MV-4-11 (cell line): ENCODE results near the gene MAPKAP1.

Experiments used
- DNase-seq: peaks from one replicate; lab custom pipeline; 2025; lab: John Stamatoyannopoulos, UW

MAPKAP1 gene

DNA sequence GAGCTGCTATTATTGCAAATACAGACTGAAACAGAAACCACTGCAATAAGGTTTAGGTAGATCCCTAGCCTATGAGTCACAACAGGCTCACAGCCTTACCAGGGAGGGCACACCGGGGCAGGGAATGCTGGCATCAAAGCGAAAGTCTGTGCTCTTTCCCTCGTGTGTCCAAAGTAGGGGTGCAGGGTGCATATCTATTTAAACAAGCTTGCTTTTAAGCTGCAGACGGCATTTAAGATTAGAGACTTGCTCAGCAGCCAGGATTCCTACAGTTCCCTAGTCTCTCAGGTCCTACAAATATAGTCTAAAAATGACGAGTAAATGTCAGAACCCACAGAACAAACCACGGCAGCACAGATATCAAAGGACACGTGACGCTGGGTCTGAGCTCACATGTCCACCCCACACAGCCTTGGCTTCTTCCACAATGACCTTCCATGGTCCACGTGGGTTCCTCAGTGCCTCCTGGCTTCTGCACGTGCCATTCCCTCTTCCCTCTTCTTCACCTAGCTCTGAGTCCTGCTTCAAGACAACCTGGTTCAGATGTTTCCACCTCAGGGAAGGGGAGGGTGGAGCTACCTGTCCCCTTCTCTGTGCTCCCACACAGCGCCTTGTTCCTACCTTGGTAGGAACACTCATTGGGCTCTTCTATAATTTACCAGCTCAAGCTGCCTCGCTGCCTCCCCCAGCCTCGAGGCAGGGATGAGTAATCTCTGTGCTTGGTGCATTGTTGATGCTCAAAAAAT lies 193.2 kb downstream of the MAPKAP1 start:
- DNase-seq: peak; percentile 58

DNA sequence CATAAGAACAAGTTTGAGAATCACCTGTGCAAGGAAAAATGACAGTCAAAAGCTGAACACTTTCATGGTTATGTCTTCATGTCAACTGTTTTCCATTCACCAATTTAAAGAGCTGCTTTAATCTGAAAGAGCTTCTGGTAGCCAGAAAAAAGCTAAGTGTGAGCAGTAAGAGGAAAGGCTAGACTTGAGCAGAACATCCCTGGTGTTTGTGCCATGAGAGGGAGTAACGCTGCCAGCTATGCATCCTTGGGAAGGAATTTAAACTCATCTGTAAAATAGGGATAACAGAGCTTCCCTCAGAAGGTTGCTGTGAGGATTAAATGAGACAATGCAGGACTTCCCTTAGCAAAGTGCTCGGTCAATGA lies 193.7 kb downstream of the MAPKAP1 start:
- no peak for DNase-seq

DNA sequence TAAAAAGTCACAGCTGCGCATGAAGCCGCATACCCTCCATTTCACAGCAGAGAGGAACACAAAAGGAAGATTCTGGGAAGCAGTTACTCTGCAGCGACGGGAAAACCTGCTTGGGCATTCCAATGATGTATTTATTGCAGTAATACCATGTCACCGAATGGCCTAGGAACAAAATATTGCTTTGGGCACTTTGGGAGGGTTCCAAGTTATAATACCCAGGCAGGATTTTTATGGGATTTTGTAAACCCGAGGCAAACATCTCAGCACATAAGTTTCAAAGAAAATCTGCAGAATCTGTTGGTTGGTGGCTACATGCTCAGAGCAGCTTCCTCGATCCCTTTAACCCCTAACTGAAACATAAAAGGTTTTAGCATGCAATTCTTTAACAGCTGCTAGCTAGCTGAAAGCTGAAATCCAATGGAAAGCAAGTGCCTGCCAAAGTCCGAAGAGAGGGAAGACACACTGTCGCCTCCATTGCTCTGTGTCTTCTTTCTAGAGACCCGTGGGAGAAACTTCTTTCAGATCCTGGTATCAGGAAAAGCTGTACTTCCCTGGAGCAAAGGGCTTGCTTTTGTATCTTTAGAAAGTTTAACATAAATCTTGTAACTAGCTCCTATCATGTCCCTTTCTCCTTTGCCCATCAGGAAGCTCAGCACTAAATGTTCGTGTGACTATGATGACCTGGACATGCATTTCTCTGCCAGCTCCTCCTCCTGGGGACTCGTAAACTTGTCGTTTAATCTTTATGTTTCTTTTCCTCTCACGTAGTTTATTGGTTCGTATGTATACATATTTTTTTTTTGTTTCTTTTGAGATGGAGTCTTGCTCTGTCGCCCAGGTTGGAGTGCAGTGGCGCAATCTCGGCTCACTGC lies 195.0 kb downstream of the MAPKAP1 start:
- DNase-seq: no peak

DNA sequence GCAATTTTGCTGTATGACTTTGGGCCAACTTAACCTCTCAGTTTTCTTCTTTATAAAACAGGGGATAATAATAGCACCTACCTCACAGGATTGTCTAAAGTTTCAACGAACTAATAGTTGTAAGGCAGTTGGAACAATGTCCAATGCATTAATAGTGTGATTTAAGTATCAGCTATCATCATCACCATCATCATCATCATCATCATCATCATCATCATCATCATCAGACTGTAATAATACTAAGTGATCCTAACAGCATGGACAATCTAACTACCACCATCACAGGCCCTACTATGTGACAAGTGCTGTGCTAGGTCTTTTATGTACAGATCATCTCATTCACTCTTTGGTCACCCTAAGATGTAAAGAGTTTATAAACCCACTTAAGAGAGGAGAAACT lies 196.0 kb downstream of the MAPKAP1 start:
- DNase-seq: no peak

DNA sequence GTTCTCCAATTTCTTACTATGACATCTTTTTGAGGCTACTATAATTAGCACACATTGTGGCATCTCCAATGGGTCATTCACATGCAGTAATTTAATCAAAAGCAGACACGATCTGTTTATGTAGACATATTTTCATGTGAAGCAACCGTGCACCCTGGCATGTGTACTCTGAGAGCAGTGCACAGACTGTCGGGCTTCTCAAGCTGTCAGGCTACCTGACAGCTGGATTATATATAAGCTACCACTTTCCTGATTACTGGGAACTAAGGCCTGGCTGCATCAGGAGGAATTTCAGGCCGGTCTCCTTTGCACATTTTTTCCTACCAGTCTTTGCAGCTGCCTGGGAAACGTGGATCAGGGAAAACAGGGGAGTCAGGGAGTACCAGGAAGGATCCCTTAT lies 197.5 kb downstream of the MAPKAP1 start:
- no peak for DNase-seq

DNA sequence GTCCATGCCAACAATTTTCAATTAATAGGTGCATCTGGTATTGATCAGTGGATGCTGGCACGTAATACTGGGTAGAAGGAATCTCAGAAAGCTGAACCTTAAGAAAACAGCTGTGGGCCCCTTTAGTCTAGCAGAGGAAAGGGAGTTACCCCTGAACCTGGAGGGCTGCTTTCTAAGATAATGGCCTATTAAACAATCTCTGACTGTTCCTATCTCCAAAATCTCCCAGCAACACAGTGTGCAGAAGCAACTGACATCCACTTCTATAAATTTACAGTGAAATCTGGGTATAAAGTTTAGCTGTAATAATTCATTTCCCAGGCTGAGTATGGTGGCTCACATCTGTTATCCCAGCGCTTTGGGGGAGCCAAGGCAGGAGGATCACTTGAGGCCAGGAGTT lies 198.8 kb downstream of the MAPKAP1 start:
- no peak for DNase-seq

DNA sequence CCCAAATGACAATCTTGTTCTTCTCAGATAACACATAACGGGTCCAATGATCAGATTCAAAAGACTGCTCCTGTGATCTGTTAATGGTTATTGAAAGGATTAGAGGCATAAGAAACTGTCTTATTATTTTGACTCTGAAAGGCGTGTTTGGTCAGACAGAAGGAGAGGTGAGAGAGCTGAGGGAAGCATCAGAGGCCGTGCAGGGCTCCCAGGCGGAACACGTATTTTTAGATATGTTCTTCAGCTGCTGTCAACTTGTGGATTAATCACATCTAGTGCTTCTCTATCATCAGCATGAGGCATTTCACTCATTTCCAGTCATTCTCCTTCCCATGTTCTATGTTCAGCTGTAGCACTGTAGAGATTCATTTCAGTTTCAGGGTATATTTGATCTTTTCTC lies 199.8 kb downstream of the MAPKAP1 start:
- no peak for DNase-seq

DNA sequence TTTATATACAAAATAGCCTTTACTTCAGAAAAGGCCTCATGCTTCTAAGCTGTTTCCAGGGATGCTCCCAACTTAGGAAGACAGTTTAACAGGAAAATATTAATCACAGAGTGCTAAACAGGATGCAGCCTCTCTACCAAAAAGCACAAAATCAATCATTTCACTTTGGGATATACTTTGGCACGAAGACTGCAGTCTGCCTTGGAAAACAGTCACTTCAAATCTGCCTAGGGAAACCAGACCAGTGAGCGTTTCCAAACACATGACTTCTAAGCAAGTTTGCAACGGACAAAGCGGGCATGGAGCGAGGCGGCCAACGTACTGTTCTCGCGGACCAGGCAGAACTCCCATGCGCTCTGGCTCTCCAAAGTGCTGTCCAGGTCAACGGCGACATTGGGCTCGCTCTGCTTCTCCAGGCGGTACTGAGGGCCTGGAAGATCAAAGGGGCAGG lies 201.0 kb downstream of the MAPKAP1 start:
- no peak for DNase-seq

DNA sequence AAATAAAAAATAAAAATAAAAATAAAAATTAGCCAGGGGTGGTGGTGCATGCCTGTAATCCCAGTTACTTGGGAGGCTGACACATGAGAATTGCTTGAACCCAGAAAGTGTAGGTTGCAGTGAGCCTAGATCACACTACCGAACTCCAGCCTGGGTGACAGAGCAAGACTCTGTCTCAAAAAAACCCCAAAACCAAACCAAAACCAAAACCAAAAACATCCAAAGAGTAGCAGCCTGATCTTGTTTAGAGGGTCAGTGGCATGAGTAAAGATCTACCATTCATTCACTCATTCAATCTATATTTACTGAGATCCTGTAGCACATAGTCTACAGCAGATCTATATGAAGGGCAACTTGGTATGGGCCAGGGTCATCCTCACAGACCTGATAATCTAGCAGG lies 202.4 kb downstream of the MAPKAP1 start:
- DNase-seq: no peak

DNA sequence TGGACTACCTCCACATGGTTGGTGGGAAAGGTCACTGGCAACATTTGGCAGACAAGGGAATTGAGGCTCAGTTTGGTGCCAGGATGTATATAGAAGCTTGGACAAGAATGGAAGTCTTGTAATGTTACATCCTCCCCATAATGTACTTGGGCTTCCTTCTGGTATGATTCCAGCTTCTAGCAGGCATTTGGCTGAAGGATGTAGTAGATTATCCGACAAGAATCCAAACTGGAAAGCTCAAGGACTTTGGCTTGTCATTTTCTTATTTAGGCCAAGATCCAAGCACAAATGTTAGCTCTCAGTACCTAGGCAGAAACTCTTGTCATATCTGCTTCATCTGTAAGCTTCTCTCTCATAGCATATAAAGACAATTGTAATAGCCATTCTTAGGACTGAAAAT lies 209.1 kb downstream of the MAPKAP1 start:
- DNase-seq: no peak

DNA sequence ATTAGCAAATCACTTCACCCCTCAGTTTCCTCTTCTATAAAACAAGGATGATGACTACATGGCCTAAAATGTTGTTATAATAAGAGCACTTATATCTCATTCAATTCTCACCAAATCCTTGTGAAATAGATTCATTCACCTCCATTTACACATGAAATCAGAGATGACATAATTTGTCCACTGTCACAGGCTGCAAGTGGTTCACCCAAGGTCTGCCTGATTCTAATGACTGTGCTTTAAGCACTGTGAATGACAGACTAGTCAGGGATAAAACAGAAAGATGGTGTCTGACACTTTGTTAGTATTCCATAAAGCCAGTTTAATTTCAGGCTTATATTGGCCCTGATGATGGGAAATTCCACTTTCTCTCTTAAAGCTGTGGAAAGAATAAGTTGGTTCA lies 209.5 kb downstream of the MAPKAP1 start:
- no peak for DNase-seq

DNA sequence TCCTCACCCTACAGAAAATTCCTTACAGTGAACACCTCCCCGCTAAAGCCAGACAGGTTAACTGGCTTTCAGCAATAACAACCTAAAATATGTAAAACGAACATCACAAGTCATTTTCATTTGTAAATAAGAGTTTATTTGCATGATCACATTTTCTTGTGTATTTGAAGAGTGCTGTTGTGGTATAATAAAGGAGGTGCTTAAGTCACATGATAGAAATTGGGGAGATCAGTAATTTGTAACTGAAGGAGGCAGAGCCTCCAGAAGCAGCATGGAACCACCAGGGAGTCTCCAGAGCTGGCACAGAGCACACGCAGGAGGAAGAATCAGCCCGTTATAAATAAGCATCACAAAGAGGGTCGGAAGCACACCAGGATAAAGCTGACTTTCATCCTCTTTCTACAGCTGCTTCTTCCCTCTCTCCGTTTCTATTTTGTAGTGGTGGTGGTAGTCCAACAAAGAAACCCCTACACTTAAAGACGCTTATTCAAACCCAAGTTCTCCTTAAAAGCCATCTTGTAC lies 210.6 kb downstream of the MAPKAP1 start:
- DNase-seq: no peak

DNA sequence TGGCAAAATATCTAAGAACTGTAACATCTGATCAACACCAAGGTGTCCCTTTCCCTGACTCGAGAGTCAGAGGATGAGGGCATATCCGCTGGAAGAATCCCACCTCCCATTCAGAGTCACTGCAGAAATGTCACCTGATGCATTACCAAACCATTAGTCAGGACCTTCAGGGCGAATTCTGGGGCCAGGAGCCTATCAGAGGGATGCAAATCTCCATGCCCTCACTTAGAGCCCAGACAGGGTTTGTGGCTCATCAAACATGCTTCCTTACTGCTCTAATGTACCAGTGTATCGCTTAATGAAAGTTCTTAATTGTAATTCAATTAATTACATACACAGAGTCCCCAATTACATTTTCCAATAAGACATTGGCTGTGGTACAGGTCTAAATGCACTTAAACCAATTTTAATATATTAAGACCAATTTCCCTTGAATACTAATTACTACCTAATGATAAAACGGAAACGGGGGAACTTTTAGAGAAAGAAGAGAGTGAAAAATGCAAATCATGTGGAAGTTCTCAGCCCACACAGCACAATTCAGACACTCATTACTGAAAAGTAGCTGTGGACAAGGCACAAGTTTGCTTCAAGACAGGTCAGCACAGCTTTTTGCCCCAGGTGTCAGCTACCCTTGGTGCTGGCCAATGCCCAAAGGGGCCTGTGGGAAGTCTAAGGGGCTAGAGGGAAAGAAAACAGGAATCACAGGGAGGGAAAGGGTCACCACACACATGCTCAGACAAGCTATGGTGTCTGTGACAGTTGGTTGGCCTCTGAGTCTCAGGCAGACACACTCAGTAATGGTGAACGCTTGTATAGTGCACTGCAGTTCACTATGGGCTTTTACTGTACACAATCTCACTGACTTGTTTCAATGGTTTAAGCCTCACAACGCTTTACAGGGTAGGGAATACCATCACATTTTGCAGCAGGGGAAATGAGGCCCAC lies 211.6 kb downstream of the MAPKAP1 start:
- no peak for DNase-seq

DNA sequence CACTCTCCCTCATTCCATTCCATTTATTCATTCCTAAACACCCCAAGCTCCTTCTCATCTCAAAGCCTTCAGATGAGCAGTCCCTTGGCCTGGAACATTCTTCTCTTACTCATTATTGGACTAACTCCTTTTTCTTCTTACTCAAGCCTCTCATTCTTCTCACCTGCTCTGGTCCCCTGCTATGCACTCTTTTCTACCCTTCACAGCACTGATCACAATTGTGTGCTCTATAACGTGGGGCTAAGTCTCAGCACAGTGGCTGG lies 212.4 kb downstream of the MAPKAP1 start:
- DNase-seq: no peak

DNA sequence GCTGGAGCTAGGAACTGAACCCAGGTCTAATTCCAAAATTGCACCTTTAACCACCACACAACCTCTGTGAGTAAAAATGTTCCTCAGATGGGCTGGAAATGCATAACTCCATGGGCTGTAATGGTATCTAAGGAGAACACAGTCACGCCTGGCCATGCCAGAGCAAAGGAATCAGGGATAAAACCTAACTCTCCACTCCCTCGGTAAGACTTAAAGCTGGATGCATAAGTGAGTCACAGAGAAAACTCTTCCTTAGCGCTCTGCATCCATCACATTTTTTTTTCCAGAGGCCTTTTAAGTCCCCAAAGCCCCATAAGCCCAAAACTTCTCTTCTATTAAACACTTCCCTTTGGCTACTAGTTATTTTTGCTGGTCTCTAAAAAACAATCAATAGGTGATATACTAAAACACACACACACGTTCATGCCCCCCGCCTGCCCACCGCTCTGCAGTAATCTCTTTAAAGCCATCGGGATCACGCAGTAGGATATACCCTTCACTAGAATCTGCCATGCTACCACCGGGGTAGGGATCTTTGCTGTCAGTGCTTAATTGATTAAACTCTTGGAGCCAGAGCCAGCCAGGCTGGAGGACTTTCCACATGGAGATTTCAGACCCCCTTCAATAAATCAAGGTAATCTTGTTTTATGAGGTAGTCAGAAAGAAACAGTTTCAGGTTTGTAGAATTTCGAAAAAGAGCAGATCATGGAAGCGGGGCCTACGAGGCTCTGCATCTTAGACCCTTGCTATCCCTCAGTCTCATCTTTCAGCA lies 212.9 kb downstream of the MAPKAP1 start:
- DNase-seq: no peak

DNA sequence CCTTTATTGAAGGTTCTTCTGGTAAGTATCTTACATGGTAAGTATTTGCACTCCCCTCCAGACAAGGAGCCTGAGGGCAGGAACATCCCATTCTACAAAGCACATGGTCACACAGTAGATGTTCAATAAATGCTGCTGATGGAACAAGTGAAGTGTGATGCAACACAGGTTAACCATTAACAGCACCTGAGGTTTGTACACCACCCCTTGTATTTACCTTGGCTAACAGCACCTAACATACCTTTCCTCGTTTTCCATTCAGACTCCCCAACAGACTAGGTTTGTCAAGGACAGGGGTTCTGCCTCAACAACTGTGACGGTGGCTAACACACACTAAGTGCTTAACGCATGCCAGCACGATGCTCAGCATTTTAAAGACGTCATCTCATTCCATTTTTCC lies 213.6 kb downstream of the MAPKAP1 start:
- DNase-seq: no peak

DNA sequence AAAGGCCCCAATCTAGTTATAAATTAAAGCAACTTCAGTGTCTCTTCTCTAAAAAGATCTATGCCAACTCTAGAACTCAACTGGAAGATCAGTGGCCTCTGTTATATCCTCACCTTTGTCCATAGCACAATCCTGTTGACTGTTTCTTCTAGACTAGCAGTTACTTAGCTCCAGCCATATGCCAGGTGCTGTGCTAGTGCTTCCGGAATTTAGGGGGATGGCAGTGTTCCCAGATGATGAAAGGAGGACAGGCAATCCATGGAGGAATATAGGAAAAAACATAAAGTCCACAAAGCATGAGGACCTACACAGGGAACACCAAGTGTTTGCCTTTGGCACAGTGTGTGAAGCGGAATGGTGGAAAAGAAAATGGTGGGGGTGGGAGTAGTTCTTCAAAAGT lies 214.3 kb downstream of the MAPKAP1 start:
- DNase-seq: no peak

DNA sequence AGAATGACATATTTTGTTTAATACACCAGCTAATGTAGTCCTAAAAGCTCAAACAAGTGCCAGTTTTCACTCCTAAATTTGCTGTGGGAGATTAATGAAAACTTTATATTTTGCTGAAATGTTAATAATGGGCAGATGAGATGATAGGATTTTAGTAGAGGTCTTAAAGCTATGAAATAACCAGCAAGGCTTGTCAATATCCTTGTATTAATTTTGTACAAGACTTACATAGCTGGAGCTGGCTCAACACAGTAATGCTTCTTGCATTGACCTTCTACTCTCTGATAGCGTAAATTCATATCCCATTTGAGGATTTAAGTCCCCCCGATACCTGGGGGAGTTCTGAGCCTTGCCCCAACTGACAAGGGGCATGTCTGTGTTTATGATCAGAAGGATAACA lies 219.2 kb downstream of the MAPKAP1 start:
- no peak for DNase-seq

DNA sequence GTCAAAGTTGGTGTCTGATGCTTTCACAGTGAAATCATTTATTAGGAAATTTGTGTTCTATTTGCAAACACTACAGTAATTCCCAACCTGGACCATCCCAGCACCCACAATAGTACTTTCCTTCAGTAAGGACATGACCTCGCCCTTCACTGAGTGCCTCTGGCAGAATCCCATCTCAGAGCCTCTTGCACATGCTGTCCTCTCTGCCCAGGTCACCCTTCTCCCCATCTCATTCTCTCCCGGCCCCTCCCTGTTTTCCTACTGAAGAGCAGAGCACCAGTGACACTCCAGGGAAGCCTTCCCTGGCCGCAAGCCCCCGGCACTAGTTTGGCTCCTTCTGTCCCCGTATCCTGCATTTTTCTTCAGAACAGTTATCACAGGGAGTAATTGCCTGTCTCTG lies 220.4 kb downstream of the MAPKAP1 start:
- no peak for DNase-seq

DNA sequence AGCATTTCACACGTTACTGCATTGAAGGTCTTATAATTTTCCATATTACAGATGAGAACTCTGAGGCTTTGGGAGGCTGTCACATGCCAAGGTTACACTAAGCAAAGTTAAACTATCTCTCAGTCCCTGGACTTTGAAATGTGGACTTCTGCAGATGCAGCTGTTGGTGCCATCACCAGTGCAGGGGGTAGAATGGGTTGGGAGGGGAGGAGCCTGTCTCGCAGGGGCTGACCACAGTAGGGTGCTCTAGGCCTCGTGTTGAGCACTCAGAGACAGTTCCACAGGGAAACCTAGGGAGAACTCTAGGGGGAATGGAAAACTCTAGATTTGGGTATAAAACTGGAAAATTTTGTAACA lies 220.9 kb downstream of the MAPKAP1 start:
- no peak for DNase-seq

DNA sequence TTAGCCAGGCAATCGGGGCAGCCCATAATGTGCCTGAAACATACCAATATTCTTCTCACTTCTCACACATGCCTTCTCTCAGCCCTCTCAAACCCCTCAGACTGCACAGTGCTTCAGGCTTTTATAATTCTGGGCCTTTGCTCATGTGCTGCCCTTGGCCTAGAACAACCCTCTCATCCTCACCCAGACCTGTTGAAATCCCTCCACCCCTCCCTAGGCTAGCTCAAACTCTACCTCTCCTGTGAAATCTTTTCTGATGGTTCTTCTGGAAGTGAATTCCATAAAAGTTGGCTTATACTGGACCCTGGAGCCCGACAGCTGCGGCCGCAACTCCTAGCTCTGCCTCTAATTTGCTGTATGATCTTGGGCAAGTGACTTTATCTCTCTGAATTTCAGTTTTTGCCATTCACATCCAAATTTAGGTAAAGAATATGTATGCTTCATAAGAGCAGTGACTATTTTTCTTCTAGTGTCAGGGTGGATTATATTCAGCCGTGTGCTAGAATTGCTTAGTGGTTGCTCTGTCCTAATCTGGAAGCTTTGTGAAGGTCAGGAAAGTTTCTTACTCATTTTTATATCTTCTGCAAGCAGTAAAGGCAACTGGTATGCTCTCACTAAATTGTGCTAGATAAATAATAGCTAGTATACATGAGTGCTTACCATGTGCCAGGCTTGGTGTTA lies 221.4 kb downstream of the MAPKAP1 start:
- no peak for DNase-seq
